Type B pancreatic cell (in vitro differentiated cells): ENCODE measurements around the gene TMEM178B. TPM values are rescaled to one million over a fixed set of nuclear protein-coding genes. Genes with fewer than 3 reads are reported as not detected.

Experiments used
- DNase-seq: peaks from one replicate; pipeline ENCODE4 v3.0.0; 2021; ENCODE audit warnings: mixed read lengths; ENCODE audit not compliant: unreplicated experiment; ENCODE audit errors: extremely low spot score
- H3K27ac Mint-ChIP-seq: 2 replicates; pipeline ENCODE4 v1.8.0; 2021; ENCODE audit warnings: mild to moderate bottlenecking, mixed read lengths
- H3K27me3 Mint-ChIP-seq: 2 replicates; pipeline ENCODE4 v1.8.0; 2021; ENCODE audit warnings: mixed read lengths
- H3K36me3 Mint-ChIP-seq: 2 replicates; pipeline ENCODE4 v1.8.0; 2021; ENCODE audit warnings: mixed read lengths
- H3K4me1 Mint-ChIP-seq: one replicate; pipeline ENCODE4 v1.8.0; 2021; ENCODE audit warnings: mixed read lengths; ENCODE audit not compliant: unreplicated experiment
- H3K4me3 Mint-ChIP-seq: 2 replicates; pipeline ENCODE4 v1.8.0; 2021; ENCODE audit warnings: mild to moderate bottlenecking, mixed read lengths
- H3K9me3 Mint-ChIP-seq: 2 replicates; pipeline ENCODE4 v1.8.0; 2021; ENCODE audit warnings: mixed read lengths
- CTCF ChIP-seq: fragments of 200-600 bp; sonication (generic); conservative IDR thresholded peaks from 2 replicates; pipeline ENCODE4 v1.5.0; 2021; ENCODE audit warnings: antibody characterized with exemption, mild to moderate bottlenecking
- total RNA-seq: library from RNA; stranded (reverse); gene quantifications from 2 replicates; pipeline ENCODE4 v1.2.1, GENCODE V29; 2021; ENCODE audit warnings: low replicate concordance

The TMEM178B gene
- total RNA-seq, 1 donor from 2014 or later, result 8.7 TPM

- Mint-ChIP-seq H3K4me3 (no peak overlapping the region), H3K27me3 (peaks cover 4% of the 10 kb centered on the region), H3K27ac (no peak overlapping the region), H3K9me3 (no peaks in the 10 kb centered on the region), H3K36me3 (no peaks in the 10 kb centered on the region), H3K4me1 (no peaks in the 10 kb centered on the region)
- no peak for DNase-seq
- no peak for TF ChIP-seq CTCF
Measured at GRCh38 chr7:141348728-141349127, 274.9 kb downstream of the TMEM178B start.

GRCh38 chr7:141349338-141349737, 275.5 kb downstream of the TMEM178B start:
- no peaks in the 10 kb centered on the region for H3K4me1 Mint-ChIP-seq
- no peaks in the 10 kb centered on the region for H3K36me3 Mint-ChIP-seq
- no peak for DNase-seq
- H3K27me3 Mint-ChIP-seq, result peaks cover 4% of the 10 kb centered on the region
- no peaks in the 10 kb centered on the region for H3K9me3 Mint-ChIP-seq
- TF ChIP-seq CTCF, result no peak
- no peak overlapping the region for H3K4me3 Mint-ChIP-seq
- no peak overlapping the region for H3K27ac Mint-ChIP-seq

DNA sequence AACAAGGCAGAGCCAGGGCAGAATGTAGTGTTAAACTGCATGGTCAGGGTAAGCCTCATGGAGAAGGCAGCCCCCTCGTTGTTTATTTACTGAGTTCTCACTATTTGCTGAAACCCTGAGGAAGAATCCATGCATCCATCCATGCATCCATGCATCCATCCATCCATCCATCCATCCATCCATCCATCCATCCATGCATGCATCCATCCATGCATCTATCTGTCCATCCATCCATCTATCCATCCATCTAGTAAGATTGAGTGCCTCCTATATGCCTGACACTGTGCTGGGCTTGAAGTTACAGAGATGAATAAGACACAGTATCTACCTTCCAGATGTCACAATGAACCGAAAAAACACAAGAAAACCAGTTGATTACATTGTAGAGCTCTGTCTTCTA, 275.9 kb downstream of the TMEM178B start:
- DNase-seq, result no peak
- TF ChIP-seq CTCF, result no peak
- Mint-ChIP-seq H3K36me3 (no peaks in the 10 kb centered on the region), H3K4me3 (no peak overlapping the region), H3K9me3 (no peaks in the 10 kb centered on the region), H3K27ac (no peak overlapping the region), H3K4me1 (no peaks in the 10 kb centered on the region), H3K27me3 (peaks cover 4% of the 10 kb centered on the region)

- no peak for DNase-seq
- no peaks in the 10 kb centered on the region for H3K4me1 Mint-ChIP-seq
- TF ChIP-seq CTCF, result no peak
- H3K4me3 Mint-ChIP-seq, result no peak overlapping the region
- no peak overlapping the region for H3K27ac Mint-ChIP-seq
- peaks cover 4% of the 10 kb centered on the region for H3K27me3 Mint-ChIP-seq
- H3K36me3 Mint-ChIP-seq, result no peaks in the 10 kb centered on the region
- H3K9me3 Mint-ChIP-seq, result no peaks in the 10 kb centered on the region
Measured at GRCh38 chr7:141351175-141351574, 277.3 kb downstream of the TMEM178B start.

DNA sequence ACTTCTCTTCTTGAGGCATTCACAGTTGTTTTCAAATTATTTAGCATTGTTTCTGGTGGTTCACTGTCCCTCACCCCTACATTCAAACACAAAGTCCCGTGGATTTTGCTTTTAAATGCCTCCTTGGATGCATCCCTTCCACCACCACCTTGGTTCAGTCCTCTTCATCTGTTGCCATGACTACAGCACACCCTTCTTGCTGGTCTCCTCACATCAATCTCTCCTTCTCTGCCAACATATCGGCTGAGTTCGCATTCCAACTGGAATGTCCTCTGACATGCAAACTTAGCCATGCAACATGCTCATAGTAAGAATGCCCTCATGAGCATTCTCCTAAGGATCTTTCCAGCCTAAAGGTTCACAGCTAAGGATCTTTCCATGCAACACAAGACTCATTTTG, 279.1 kb downstream of the TMEM178B start:
- Mint-ChIP-seq H3K27me3 (no peaks in the 10 kb centered on the region), H3K36me3 (no peaks in the 10 kb centered on the region), H3K9me3 (no peaks in the 10 kb centered on the region), H3K27ac (no peak overlapping the region), H3K4me3 (no peak overlapping the region), H3K4me1 (no peaks in the 10 kb centered on the region)
- no peak for TF ChIP-seq CTCF
- DNase-seq, result no peak

GRCh38 chr7:141354251-141354650, 280.4 kb downstream of the TMEM178B start:
- no peak for TF ChIP-seq CTCF
- no peak for DNase-seq
- Mint-ChIP-seq H3K4me1 (no peaks in the 10 kb centered on the region), H3K36me3 (no peaks in the 10 kb centered on the region), H3K9me3 (no peaks in the 10 kb centered on the region), H3K27me3 (no peaks in the 10 kb centered on the region), H3K27ac (no peak overlapping the region), H3K4me3 (no peak overlapping the region)
